HepG2 (cell line): ENCODE results near the gene GART. TPM values are rescaled to one million over a fixed set of nuclear protein-coding genes. Genes with fewer than 3 reads are reported as not detected.

Experiments used
- ATAC-seq: fragments of 200-7000 bp; cut with Tn5 transposase; 3 replicates; pipeline ENCODE4 v1.9.1; 2020; ENCODE audit warnings: mild to moderate bottlenecking, moderate library complexity
- BruUV-seq: library from RNA; stranded (reverse); fragments of 400-500 nt; replicated peaks from 2 replicates; lab custom pipeline; 2021; lab: Mats Ljungman, UMichigan
- CTCF ChIA-PET: fragments of 300-600 bp; formaldehyde crosslinking; extraction: SDS; loops from one replicate; lab custom pipeline; 2021; ENCODE audit warnings: low total read pairs, inconsistent platforms, low intra/inter-chr PET ratio; lab: Yijun Ruan, JAX
- POLR2A ChIA-PET: fragments of 350-600 bp; sonication (Branson Sonifier 250); formaldehyde crosslinking; loops from one replicate; lab custom pipeline; 2020; ENCODE audit warnings: antibody characterized with exemption, inconsistent platforms; lab: Yijun Ruan, JAX
- DNase-seq: peaks from one replicate; pipeline ENCODE4 v3.0.0-alpha.2; 2015; ENCODE audit warnings: low spot score
- FAIRE-seq: peaks from 3 replicates; lab custom pipeline; 2011; peaks lifted over from hg19 to GRCh38; lab: Jason Lieb, UNC
- H2AFZ ChIP-seq: one replicate; pipeline ENCODE4 v1.6.1; 2011; ENCODE audit warnings: low read length, inconsistent platforms
- H3K27ac ChIP-seq: fragments of 300-600 bp; 3 replicates; pipeline ENCODE4 v1.8.0; 2011; ENCODE audit warnings: mixed run types, mild to moderate bottlenecking, mixed read lengths, low read length, inconsistent platforms; ENCODE audit not compliant: insufficient read depth; ENCODE audit errors: extremely low read length
- H3K27me3 ChIP-seq, 2 experiments: fragments of 200-600 bp in 1 of 2; 2 replicates in 1 of 2; 3 replicates in 1 of 2; pipeline versions ENCODE4 v1.6.0 to v1.8.0; 2011; ENCODE audit warnings: low read length in 2 of 2, mild to moderate bottlenecking in 2 of 2, moderate library complexity in 2 of 2, inconsistent platforms in 1 of 2; ENCODE audit not compliant: insufficient read depth in 2 of 2, control insufficient read depth in 1 of 2
- H3K36me3 ChIP-seq, 2 experiments: fragments of 200-600 bp in 1 of 2; replicated peaks in 1 of 2; 2 replicates in 1 of 2; 3 replicates in 1 of 2; pipeline versions ENCODE4 v1.5.1 to v1.8.0; 2011; ENCODE audit warnings: low read length in 2 of 2, inconsistent platforms in 1 of 2; ENCODE audit not compliant: insufficient read depth in 2 of 2, control insufficient read depth in 1 of 2
- H3K4me1 ChIP-seq: 2 replicates; pipeline ENCODE4 v1.5.1; 2012; ENCODE audit warnings: low read length, inconsistent platforms; ENCODE audit not compliant: insufficient read depth
- H3K4me2 ChIP-seq: 2 replicates; pipeline ENCODE4 v1.6.0; 2011; ENCODE audit warnings: low read depth, low read length, inconsistent platforms
- H3K4me3 ChIP-seq, 3 experiments: fragments of 200-600 bp in 1 of 3; sonication (generic), shearing (Covaris generic) in 1 of 3; replicated peaks in 1 of 3; 2 replicates each; pipeline ENCODE4 v1.5.1; 2011 to 2016; ENCODE audit warnings: low read length in 3 of 3, inconsistent platforms in 2 of 3, low read depth in 2 of 3, mild to moderate bottlenecking in 2 of 3, control low read depth in 1 of 3, mixed read lengths in 1 of 3; ENCODE audit not compliant: insufficient read depth in 1 of 3
- H3K79me2 ChIP-seq: one replicate; pipeline ENCODE4 v1.6.1; 2011; ENCODE audit warnings: low read length, inconsistent platforms; ENCODE audit not compliant: insufficient read depth
- H3K9ac ChIP-seq: 2 replicates; pipeline ENCODE4 v1.6.0; 2011; ENCODE audit warnings: mild to moderate bottlenecking, low read depth, low read length, inconsistent platforms; ENCODE audit not compliant: insufficient read depth
- H3K9me3 ChIP-seq: 2 replicates; pipeline ENCODE4 v1.5.1; 2012; ENCODE audit warnings: mild to moderate bottlenecking, low read length
- H4K20me1 ChIP-seq: 2 replicates; pipeline ENCODE4 v1.6.0; 2011; ENCODE audit warnings: inconsistent platforms, mild to moderate bottlenecking, low read length, moderate library complexity; ENCODE audit not compliant: insufficient read depth
- ARID4A ChIP-seq: sonication (generic); formaldehyde crosslinking; IDR thresholded peaks from 2 replicates; pipeline ENCODE4 v1.5.0; 2020; ENCODE audit warnings: mild to moderate bottlenecking, missing genetic modification reagents, borderline replicate concordance
- HDAC2 ChIP-seq: sonication (generic); formaldehyde crosslinking; IDR thresholded peaks from 2 replicates; pipeline ENCODE4 v1.4.0; 2020; ENCODE audit warnings: missing genetic modification reagents
- HNRNPL ChIP-seq: fragments of 200-400 bp; formaldehyde crosslinking; IDR thresholded peaks from 2 replicates; pipeline ENCODE4 v1.6.1; 2017; ENCODE audit warnings: mild to moderate bottlenecking, low read depth, low read length
- KDM6A ChIP-seq: IDR thresholded peaks from 2 replicates; pipeline ENCODE4 v1.6.1; 2016; ENCODE audit warnings: low read depth
- PAX8 ChIP-seq: sonication (generic); formaldehyde crosslinking; IDR thresholded peaks from 2 replicates; pipeline ENCODE4 v1.8.0; 2022; ENCODE audit warnings: mild to moderate bottlenecking, missing genetic modification reagents, borderline replicate concordance
- SMAD1 ChIP-seq: sonication (generic); formaldehyde crosslinking; IDR thresholded peaks from 2 replicates; pipeline ENCODE4 v1.4.0; 2020; ENCODE audit warnings: missing genetic modification reagents, low read depth, mild to moderate bottlenecking, borderline replicate concordance
- ZNF703 ChIP-seq: sonication (generic); formaldehyde crosslinking; IDR thresholded peaks from 2 replicates; pipeline ENCODE4 v1.5.1; 2020; ENCODE audit warnings: missing genetic modification reagents, mild to moderate bottlenecking, moderate library complexity, borderline replicate concordance
- ZNF841 ChIP-seq: sonication (generic); formaldehyde crosslinking; IDR thresholded peaks from 2 replicates; pipeline ENCODE4 v1.8.1; 2023; ENCODE audit warnings: missing genetic modification reagents, borderline replicate concordance
- WGBS: methylation state at CpG from one replicate; pipeline ENCODE4 v1.1.6; 2017; ENCODE audit warnings: low lambda C conversion rate; 5-methylcytosine and 5-hydroxymethylcytosine counted together
- in situ Hi-C: cut with HindIII; loops from 2 replicates; pipeline ENCODE4 v1.10.0; 2017; ENCODE audit warnings: low pct_unique_long_range_greater_than_20kb; ENCODE audit not compliant: extremely low pct_ligation_motif_present
- intact Hi-C: fragments of 100-400 bp; cut with micrococcal nuclease; formaldehyde crosslinking; loops from one replicate; pipeline ENCODE4 v1.10.0; 2022; ENCODE audit not compliant: unreplicated experiment
- polyA plus RNA-seq, 8 experiments: library from polyadenylated mRNA; depleted of rRNA in 3 of 8; stranded (reverse) in 7 of 8; unstranded in 1 of 8; fragments of >200 nt; fragmentation: Illumina TruSeq in 4 of 8; extraction: Trizol in 4 of 8; gene quantifications; 2 replicates each; pipeline versions ENCODE4 v1.2.1 to v1.2.3, GENCODE V29; 2011 to 2016; ENCODE audit warnings: low read depth in 4 of 8, missing spikeins in 1 of 8, mixed read lengths in 1 of 8; ENCODE audit not compliant: insufficient read depth in 1 of 8
- total RNA-seq, 5 experiments: library from RNA; depleted of rRNA; stranded (reverse); fragments of >200 nt; fragmentation: Illumina TruSeq; extraction: Trizol; gene quantifications; 2 replicates each; pipeline ENCODE4 v1.2.3, GENCODE V29; 2016; ENCODE audit warnings: low read depth in 1 of 5
- TF ChIP-seq, protein P1 (sequence below): sonication (generic); formaldehyde crosslinking; IDR thresholded peaks from 2 replicates; pipeline ENCODE4 v1.8.1; 2023; ENCODE audit warnings: mild to moderate bottlenecking, missing genetic modification reagents
- TF ChIP-seq, protein P2 (sequence below): sonication (generic); formaldehyde crosslinking; IDR thresholded peaks from 2 replicates; pipeline ENCODE4 v1.9.0; 2021; ENCODE audit warnings: mild to moderate bottlenecking, missing genetic modification reagents
- TF ChIP-seq, protein P3 (sequence below): sonication (generic); formaldehyde crosslinking; IDR thresholded peaks from 2 replicates; pipeline ENCODE4 v1.8.0; 2022; ENCODE audit warnings: missing genetic modification reagents, low read depth, mild to moderate bottlenecking, borderline replicate concordance

The GART gene
- total and polyA plus RNA-seq, 2 of the 13 experiments (the other 11 are each of a cell fraction or from before 2014, with no cell fraction given): 17.9 to 109 TPM

DNA sequence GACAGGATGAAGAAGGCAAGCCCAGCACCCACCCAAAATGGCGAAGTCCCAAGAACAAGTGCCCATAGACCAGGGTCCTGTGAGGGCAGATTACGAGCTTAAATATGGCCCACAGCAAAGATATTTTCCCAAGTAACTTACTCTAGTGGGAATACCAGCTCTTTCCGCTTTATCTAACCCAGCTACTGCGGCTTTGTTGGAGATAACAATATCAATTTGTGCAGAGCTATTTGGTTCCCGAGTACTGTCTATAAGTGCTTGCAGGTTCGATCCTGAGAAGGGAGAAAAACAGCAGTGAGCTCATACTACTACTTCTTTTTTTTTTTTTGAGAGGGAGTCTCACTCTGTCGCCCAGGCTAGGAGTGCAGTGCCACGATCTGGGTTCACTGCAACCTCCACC is 36.1 kb downstream of the GART start:
- no peak overlapping the region for H3K27ac ChIP-seq
- H2AFZ ChIP-seq: no peak overlapping the region
- WGBS: 97% methylated on average over 8 of the region's 8 CpGs
- no peaks in the 10 kb centered on the region for H3K9me3 ChIP-seq
- intact Hi-C loops (no loop called here), in situ Hi-C loops (no loop called here)
- BruUV-seq: no TSS peak
- ChIA-PET POLR2A (no interaction called here), CTCF (no interaction called here)
- no peak overlapping the region for H3K9ac ChIP-seq
- H3K4me1 ChIP-seq: no peaks in the 10 kb centered on the region
- no peak for FAIRE-seq
- H3K4me3 ChIP-seq: no peak overlapping the region
- H3K4me2 ChIP-seq: no peak overlapping the region
- H4K20me1 ChIP-seq: no peaks in the 10 kb centered on the region
- peaks cover 4 to 61% of the 10 kb centered on the region in 2 experiments for H3K36me3 ChIP-seq
- no peak for ATAC-seq
- DNase-seq: no peak
- no peaks in the 10 kb centered on the region for H3K27me3 ChIP-seq
- no peaks in the 10 kb centered on the region for H3K79me2 ChIP-seq
- TF ChIP-seq, protein P1, sequence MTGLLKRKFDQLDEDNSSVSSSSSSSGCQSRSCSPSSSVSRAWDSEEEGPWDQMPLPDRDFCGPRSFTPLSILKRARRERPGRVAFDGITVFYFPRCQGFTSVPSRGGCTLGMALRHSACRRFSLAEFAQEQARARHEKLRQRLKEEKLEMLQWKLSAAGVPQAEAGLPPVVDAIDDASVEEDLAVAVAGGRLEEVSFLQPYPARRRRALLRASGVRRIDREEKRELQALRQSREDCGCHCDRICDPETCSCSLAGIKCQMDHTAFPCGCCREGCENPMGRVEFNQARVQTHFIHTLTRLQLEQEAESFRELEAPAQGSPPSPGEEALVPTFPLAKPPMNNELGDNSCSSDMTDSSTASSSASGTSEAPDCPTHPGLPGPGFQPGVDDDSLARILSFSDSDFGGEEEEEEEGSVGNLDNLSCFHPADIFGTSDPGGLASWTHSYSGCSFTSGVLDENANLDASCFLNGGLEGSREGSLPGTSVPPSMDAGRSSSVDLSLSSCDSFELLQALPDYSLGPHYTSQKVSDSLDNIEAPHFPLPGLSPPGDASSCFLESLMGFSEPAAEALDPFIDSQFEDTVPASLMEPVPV (CRISPR knock-in tag): no peak
- TF ChIP-seq HNRNPL: no peak
- no peak for TF ChIP-seq KDM6A (CRISPR knock-in tag)
- TF ChIP-seq, protein P2, sequence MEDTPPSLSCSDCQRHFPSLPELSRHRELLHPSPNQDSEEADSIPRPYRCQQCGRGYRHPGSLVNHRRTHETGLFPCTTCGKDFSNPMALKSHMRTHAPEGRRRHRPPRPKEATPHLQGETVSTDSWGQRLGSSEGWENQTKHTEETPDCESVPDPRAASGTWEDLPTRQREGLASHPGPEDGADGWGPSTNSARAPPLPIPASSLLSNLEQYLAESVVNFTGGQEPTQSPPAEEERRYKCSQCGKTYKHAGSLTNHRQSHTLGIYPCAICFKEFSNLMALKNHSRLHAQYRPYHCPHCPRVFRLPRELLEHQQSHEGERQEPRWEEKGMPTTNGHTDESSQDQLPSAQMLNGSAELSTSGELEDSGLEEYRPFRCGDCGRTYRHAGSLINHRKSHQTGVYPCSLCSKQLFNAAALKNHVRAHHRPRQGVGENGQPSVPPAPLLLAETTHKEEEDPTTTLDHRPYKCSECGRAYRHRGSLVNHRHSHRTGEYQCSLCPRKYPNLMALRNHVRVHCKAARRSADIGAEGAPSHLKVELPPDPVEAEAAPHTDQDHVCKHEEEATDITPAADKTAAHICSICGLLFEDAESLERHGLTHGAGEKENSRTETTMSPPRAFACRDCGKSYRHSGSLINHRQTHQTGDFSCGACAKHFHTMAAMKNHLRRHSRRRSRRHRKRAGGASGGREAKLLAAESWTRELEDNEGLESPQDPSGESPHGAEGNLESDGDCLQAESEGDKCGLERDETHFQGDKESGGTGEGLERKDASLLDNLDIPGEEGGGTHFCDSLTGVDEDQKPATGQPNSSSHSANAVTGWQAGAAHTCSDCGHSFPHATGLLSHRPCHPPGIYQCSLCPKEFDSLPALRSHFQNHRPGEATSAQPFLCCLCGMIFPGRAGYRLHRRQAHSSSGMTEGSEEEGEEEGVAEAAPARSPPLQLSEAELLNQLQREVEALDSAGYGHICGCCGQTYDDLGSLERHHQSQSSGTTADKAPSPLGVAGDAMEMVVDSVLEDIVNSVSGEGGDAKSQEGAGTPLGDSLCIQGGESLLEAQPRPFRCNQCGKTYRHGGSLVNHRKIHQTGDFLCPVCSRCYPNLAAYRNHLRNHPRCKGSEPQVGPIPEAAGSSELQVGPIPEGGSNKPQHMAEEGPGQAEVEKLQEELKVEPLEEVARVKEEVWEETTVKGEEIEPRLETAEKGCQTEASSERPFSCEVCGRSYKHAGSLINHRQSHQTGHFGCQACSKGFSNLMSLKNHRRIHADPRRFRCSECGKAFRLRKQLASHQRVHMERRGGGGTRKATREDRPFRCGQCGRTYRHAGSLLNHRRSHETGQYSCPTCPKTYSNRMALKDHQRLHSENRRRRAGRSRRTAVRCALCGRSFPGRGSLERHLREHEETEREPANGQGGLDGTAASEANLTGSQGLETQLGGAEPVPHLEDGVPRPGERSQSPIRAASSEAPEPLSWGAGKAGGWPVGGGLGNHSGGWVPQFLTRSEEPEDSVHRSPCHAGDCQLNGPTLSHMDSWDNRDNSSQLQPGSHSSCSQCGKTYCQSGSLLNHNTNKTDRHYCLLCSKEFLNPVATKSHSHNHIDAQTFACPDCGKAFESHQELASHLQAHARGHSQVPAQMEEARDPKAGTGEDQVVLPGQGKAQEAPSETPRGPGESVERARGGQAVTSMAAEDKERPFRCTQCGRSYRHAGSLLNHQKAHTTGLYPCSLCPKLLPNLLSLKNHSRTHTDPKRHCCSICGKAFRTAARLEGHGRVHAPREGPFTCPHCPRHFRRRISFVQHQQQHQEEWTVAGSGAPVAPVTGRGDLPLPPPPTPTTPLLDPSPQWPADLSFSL (CRISPR knock-in tag): no peak
- no peak for TF ChIP-seq ZNF841 (CRISPR knock-in tag)
- TF ChIP-seq ARID4A: no peak
- no peak for TF ChIP-seq ZNF703 (CRISPR knock-in tag)
- no peak for TF ChIP-seq HDAC2
- TF ChIP-seq PAX8 (CRISPR knock-in tag): no peak
- TF ChIP-seq SMAD1 (CRISPR knock-in tag): no peak
- TF ChIP-seq, protein P3, sequence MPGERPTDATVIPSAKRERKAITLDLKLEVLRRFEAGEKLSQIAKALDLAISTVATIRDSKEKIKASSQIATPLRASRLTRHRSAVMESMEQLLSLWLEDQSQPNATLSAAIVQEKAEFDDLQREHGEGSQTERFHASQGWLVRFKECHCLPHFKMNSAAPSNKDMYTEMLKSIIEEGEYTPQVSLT: no peak
